Lung (tissue), 12 donors: ENCODE data around the gene TBX4. TPM values are rescaled to one million over a fixed set of nuclear protein-coding genes. Genes with fewer than 3 reads are reported as not detected.

Experiments
- ATAC-seq: fragments of 200-7000 bp; cut with Tn5 transposase; one replicate; pipeline ENCODE4 v1.9.1; 2020; ENCODE audit warnings: moderate number of reproducible peaks; ENCODE audit not compliant: insufficient read depth, low FRiP score
- DNase-seq, 3 donors: peaks; one replicate each; pipeline ENCODE4 v3.0.0-alpha.2; 2013 to 2017
- H3K27ac ChIP-seq, 2 donors: one replicate each; pipeline ENCODE4 v1.5.1; 2013; ENCODE audit warnings: mild to moderate bottlenecking in 2 of 2, moderate library complexity in 2 of 2, control low read depth in 1 of 2, inconsistent platforms in 1 of 2, low read depth in 1 of 2, low read length in 1 of 2
- H3K27me3 ChIP-seq, 3 donors: one replicate each; pipeline ENCODE4 v1.5.1; 2013; ENCODE audit warnings: low read length in 2 of 3; ENCODE audit not compliant: control insufficient read depth in 3 of 3, insufficient read depth in 3 of 3
- H3K36me3 ChIP-seq, 4 donors: one replicate each; pipeline ENCODE4 v1.5.1; 2013; ENCODE audit warnings: low read length in 4 of 4, mild to moderate bottlenecking in 1 of 4, moderate library complexity in 1 of 4; ENCODE audit not compliant: control insufficient read depth in 4 of 4, insufficient read depth in 4 of 4
- H3K4me1 ChIP-seq, 5 donors: one replicate each; pipeline ENCODE4 v1.5.1; 2013; ENCODE audit warnings: low read length in 5 of 5, mild to moderate bottlenecking in 2 of 5, moderate library complexity in 1 of 5; ENCODE audit not compliant: control insufficient read depth in 5 of 5, insufficient read depth in 5 of 5
- H3K4me3 ChIP-seq: one replicate; pipeline ENCODE4 v1.5.1; 2013; ENCODE audit warnings: mild to moderate bottlenecking, control low read depth, moderate library complexity
- H3K9ac ChIP-seq, 2 donors: one replicate each; pipeline ENCODE4 v1.5.1; 2013; ENCODE audit warnings: low read length in 2 of 2, control low read depth in 1 of 2; ENCODE audit not compliant: insufficient read depth in 1 of 2
- H3K9me3 ChIP-seq, 4 donors: one replicate each; pipeline ENCODE4 v1.5.1; 2013; ENCODE audit warnings: low read length in 3 of 4, mild to moderate bottlenecking in 1 of 4, moderate library complexity in 1 of 4; ENCODE audit not compliant: control insufficient read depth in 4 of 4, insufficient read depth in 3 of 4
- CTCF ChIP-seq: IDR thresholded peaks from 2 replicates; pipeline ENCODE4 v1.5.1; 2012; ENCODE audit warnings: mild to moderate bottlenecking; ENCODE audit errors: control extremely low read depth, extremely low read depth
- WGBS, 2 donors: extraction: QIAGEN DNeasy Blood & Tissue Kit; methylation state at CpG; one replicate each; pipeline ENCODE4 v1.1.7; 2013; 5-methylcytosine and 5-hydroxymethylcytosine counted together
- polyA plus RNA-seq, 2 donors: library from polyadenylated mRNA; stranded (reverse); fragments of 200-250 nt; gene quantifications; one replicate each; pipeline ENCODE4 v1.2.1, GENCODE V29; 2013
- total RNA-seq, 2 donors: library from RNA; depleted of rRNA in 1 of 2; stranded (reverse); fragments of >200 nt in 1 of 2; gene quantifications; one replicate each; pipeline ENCODE4 v1.2.1, GENCODE V29; 2014 to 2021
- donor health status: control.
- donor health status: control.
- donor health status: Bipolar disorder and iron deficiency.
- donor health status: healthy.
- donor health status: DM: yes; HTN: yes; CAD: no.

The TBX4 gene
- total and polyA plus RNA-seq, 4 donors: 6.1 to 53.7 (median 22.0) TPM

GRCh38 chr17:61459939-61460718 lies 7.9 kb downstream of the TBX4 start:
- Histone ChIP-seq H3K36me3 (peaks cover 0 to 63% (median 18%) of the 10 kb centered on the region in 4 donors), H3K27ac (peak overlapping the region in 1 of 2 donors; percentile 71), H3K4me1 (peaks cover 0 to 70% (median 34%) of the 10 kb centered on the region in 5 donors), H3K27me3 (peaks cover 6 to 34% (median 10%) of the 10 kb centered on the region in 3 donors), H3K4me3 (no peak overlapping the region), H3K9ac (peak overlapping the region in 1 of 2 donors; percentile 83), H3K9me3 (no peaks in the 10 kb centered on the region)
- DNase-seq (peak in 1 of 3 donors; percentile 54), ATAC-seq (no peak)
- WGBS, 2 donors: 31 to 58% methylated on average over 9 of the region's 9 CpGs
- no peak for TF ChIP-seq CTCF

GRCh38 chr17:61460796-61461585 lies 8.8 kb downstream of the TBX4 start:
- DNase-seq (peak; percentile 95 to 100 (median 100)), ATAC-seq (no peak)
- TF ChIP-seq CTCF: no peak
- Histone ChIP-seq H3K4me3 (no peak overlapping the region), H3K27ac (peak overlapping the region in 1 of 2 donors; percentile 46), H3K9ac (peak overlapping the region in 1 of 2 donors; percentile 53), H3K4me1 (peaks cover 0 to 75% (median 36%) of the 10 kb centered on the region in 5 donors), H3K36me3 (peaks cover 0 to 62% (median 22%) of the 10 kb centered on the region in 4 donors), H3K27me3 (peaks cover 6 to 26% (median 10%) of the 10 kb centered on the region in 3 donors), H3K9me3 (no peaks in the 10 kb centered on the region)
- WGBS, 2 donors: 13 to 29% methylated on average over 12 of the region's 12 CpGs

GRCh38 chr17:61461586-61461966 lies 9.4 kb downstream of the TBX4 start:
- TF ChIP-seq CTCF: no peak
- Histone ChIP-seq H3K4me3 (no peak overlapping the region), H3K27me3 (peaks cover 6 to 22% (median 6%) of the 10 kb centered on the region in 3 donors), H3K4me1 (peaks cover 0 to 80% (median 37%) of the 10 kb centered on the region in 5 donors), H3K9me3 (no peaks in the 10 kb centered on the region), H3K9ac (peak overlapping the region in 1 of 2 donors; percentile 53), H3K27ac (peak overlapping the region in 1 of 2 donors; percentile 49), H3K36me3 (peaks cover 0 to 60% (median 24%) of the 10 kb centered on the region in 4 donors)
- ATAC-seq (no peak), DNase-seq (no peak)
- 5 to 8% methylated on average over 7 of the region's 7 CpGs for WGBS, 2 donors
